ENCODE data around the gene RIMBP2.

Gene RIMBP2

DNA sequence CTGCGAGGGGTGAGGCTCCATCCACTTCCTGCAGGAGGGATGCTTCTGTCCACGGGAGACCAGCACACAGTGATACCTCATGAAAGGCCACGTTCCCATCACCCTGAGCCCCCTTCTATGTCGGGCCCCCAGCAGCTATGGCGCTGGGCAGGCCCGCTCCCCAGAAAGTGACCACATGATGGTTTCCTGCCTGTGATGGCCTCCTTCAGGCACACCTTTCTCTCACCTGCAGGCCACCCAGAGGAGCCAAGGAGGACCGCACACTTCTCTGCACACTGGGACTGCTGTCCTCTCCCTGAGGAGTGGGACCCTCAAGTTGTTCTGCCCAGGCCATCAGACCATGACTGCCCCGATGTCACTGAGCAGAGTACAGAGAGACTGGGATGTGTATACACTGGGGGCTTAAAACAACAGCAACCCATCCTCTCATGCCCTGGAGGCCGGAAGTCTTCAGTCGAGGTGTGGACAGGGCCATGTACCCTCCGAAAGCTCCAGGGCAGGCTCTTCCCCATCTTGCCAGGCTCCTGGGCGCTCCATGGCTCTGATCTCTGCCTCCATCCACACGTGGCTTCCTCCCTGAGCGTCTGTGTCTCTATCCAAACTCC is 219.5 kb downstream of the RIMBP2 start:
- no peak for DNase-seq

DNA sequence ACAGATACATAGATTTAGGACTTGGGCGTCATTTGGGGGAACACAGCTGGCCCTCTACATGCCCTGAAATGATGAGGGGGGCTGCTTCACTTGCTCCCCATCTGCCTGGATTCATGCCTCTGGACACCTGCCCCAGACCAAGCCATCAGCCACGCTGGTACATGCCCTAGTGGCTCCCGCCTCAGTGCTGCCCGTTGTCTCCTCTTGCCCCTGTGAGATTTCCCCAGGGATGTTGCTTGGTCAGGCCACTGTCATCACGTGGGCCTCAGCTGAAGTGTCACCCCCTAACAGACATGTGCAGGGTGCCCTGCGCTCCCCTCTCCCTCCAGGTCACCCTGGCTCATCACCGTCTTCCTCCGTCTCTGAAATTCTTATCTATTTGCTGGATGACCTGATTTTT is 220.9 kb downstream of the RIMBP2 start:
- no peak for DNase-seq

DNA sequence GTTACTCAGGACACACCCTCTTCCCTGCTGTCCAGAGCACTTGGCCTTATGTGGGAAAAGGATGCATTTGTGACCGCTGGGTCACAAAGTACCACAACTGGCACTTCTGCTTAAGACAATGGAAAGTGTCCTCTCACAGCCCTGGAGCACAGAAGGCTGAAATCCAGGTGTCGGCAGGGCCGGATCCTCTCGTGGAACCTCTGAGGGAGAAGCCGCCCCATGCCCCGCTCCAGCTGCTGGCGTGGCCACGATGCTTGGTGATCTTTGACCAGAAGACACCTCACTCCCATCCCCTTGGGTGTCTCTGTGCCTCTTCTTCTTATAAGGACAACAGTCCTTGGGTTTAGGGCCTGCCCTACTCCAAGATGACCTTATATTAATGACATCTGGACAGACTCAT is 221.4 kb downstream of the RIMBP2 start:
- DNase-seq, result no peak

DNA sequence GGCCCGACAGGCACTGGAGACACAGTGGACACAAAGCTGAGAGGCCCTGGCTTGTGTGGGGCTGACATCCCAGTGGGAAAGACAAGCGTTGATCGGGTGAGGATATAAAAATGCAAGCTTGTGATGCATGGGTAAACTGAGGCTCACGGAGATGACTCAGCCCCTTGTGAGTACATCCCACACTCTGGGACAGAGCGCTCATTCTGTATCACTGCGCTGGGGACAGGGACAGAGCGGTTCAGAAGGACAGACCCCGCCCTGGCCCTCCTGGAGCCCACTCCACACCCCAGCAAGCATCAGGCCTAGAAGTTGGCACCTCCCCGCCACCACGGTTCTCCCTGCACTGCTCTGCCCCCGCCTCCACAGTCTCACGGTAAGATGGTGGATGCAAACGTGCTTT is 222.1 kb downstream of the RIMBP2 start:
- DNase-seq, result no peak

DNA sequence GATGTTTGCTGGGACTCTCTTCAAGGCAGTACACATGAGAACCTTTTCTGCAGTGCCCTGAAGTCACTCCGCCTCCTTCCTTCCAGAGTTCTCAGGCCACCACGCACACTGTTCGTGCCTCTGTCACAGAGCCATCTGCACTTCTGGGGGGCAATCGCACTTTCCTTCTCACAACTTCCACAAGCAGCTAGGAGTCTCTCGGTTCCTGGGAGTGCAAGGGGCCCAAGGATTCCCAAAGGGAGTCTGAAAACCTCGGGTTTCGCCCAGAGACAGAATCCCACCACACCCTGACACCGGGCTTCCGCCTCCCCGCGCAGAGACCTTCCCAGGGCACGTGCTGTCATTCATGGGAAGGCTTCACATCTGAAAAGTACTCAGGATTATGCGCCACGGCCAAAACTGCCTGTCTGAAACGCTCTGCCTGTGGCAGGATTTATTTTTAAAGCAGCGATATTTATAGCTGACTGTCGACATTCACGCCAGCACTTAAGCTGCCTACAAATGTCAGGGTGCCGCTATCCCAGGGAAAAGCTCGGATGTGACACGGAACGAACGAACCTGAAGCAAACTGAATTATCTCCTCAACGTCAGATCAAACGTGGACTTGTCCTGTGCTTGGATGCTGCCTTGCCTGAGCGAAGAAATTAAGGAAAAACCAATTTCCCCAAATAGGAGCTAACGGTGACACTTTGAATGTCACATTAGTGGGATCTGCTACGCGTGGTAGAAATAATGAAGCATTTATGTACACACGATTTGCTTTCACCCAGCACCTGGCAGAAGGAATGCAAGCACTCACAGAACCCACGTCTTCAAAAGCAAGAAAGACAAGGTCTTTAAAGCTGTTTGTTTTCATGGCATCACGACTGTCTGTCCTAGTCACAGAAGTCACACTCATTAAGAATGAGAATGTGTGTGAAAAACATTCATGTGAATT is 224.4 kb downstream of the RIMBP2 start:
- DNase-seq, result no peak

DNA sequence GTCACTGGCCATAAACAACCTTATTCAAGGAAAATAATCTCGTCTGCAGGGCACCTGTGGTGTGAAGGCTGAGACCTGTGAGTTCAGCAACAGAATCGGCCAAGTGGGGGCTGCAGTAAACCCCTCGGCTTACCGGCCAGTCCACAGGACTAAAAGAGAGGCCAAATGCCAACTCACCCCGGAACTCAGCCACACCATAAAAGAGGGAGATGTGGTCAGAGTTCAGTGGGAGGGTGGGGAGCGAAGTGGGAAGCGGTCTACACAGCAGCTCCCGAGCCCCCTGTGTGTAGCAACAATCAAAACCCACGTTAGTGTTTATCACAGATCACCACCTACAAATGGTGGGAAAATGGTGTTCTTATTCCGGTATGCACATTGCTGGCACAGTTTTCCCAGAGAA is 225.4 kb downstream of the RIMBP2 start:
- DNase-seq, result no peak

DNA sequence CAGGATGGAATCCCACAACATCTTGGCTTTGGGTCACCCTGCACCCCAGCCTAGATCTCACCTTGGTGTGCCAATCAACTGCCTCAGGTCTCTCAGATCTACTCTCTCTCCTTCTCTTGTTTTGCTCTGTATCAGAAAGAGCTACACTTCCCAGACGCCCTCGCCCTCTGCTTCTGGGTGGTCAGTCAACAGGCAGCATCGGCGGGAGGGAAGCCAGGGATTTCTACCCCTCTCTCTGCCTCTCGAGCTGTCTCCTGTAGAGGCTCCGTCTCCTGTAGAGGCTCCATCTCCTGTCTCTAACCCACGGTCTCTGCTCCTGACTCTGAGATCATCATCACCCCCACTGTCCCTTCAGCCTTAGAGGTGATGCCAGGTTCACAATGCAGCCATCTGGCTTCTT is 226.8 kb downstream of the RIMBP2 start:
- DNase-seq, result no peak

DNA sequence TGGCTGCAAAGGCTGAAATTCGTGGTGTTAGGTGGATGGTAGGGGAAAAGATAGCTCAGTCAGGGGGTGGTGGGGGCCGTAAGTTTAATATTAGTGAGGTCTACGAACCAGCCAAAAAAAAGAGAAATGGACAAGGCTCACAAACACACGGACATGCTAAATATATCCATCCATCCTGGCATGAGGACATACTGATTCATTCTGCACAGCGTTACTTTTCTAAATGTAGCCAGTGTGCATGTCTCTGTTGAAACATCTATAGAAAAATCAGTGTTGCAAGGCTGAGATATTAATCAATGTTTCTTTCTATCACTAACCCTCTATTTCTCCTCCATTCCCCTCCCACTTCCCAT is 227.8 kb downstream of the RIMBP2 start:
- no peak for DNase-seq

DNA sequence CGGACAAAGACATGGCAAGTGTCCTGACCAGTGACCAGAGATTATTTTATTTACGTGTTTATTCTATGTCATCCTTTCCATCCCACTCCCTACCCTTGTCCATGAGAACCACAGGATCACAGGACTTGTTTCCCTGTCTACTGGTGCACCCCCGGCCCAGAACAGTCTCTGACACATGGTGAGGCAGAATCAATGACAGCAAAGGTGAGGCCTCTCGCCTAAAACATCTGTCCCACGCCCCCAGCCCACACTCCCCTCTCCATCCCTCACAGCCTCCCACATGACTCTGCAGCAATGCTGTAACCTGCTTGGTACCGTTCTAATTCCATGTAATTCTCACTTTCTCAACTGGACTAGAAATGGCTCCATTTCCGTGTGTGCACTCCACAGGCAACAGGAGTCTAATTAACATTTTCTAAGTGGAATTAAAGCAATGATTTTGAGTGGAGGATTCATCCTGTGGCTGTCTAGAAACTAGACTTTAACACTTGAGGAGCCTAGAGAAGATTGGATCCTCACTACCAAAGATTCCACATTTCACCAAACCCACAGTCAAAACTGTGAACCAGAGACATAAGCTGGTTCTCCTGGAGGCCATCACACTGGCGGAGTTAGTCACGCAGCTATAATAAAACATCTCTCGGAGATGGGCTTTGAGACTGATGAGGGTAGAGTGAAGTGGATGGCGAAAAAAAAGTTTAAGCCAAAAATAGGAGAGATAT is 228.3 kb downstream of the RIMBP2 start:
- no peak for DNase-seq

DNA sequence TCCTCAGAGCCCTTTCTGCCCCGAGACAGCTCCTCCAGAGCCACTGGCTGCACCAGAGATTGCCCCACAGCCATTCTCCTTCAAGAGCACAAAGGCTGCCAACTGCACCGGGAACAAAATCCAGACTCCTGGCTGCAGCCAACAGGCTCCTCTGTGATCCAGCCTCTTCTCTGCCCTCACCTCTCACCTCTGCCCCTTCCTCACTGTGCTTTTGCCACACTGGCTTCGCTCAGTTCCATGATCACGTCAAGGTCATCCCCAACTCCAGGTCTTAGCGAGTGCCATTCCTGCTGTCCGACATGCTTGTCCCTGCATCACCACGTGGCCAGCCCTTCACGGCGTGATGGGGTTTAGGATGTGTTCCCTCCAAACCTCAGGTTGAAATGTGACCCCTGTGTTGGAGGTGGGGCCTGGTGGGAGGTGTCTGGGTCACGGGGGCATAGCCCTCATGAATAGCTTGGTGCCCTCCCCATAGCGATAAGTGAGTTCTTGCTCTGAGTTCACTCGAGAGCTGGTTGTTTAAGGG is 229.1 kb downstream of the RIMBP2 start:
- no peak for DNase-seq

DNA sequence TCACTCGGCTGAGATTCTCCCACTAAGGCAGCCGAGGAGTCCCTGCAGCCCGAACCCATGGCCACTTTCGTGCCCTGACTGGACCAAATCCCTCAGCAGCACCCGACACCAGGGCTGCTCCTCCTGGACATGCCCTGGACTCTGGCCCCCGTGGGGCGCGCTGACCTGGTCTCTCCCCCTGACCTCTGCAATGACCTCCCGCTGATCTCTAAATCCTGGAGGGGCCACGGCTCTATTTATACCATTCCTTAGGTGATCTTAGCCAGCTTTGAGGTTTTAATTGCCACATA is 230.0 kb downstream of the RIMBP2 start:
- no peak for DNase-seq

DNA sequence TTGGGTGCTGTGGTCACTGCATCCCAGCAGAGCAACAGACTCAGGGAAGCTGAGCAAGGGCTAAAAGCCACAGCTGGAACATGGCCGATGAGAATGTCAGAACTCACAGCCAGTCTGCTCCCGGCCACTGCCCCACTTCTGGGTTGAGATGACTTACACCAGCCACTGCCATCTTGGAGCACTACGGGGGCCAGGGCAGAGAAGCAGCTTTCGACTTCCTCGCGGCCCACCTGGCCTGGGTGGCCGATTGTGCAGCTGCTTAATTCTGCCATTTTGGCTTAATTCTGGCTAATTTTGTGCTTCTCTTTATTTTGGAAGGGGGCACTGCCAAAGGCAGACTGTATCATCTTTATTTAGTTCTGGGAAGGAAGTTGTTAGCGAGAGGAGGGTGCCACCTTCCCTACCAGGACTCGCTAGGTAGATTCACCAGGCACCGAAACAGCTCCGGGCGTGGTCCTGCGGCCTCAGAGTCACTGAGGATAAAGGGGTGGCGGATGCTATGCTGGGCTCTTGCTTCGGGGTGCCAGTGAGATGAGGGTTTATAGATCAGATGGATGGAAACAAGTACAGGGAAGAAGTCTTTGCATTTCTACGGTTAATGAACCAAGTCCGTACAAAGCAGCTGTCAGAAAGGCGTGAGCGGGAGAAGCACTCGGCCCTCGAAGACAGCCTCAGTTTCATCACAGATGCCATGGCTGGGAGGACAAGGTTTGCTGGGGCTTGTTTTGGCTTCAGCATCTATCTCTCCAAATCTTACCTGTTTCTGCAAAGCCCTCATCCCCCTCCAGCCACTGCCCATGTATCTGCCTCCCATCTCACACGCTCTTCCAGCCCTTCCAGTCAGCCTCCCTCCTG is 230.6 kb downstream of the RIMBP2 start:
- no peak for DNase-seq

DNA sequence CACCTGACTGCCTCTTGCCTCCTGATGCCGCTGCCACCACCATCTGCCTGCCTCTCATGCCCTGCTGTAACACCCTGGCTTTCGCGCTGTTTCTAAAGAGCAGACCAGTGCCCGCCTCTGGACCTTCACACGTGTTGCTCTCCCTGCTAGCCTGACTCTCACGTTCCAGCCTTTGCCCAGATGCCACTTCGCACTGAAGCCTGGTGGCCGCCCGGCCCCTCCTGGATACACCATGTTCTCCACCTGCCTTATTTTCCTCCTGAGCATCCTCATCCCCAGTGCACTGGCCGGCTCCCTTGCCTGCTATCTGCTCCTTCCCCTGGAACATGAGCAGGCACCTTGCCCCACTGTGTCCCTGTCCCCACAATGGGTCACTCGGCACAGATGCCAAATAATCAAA is 231.9 kb downstream of the RIMBP2 start:
- no peak for DNase-seq

DNA sequence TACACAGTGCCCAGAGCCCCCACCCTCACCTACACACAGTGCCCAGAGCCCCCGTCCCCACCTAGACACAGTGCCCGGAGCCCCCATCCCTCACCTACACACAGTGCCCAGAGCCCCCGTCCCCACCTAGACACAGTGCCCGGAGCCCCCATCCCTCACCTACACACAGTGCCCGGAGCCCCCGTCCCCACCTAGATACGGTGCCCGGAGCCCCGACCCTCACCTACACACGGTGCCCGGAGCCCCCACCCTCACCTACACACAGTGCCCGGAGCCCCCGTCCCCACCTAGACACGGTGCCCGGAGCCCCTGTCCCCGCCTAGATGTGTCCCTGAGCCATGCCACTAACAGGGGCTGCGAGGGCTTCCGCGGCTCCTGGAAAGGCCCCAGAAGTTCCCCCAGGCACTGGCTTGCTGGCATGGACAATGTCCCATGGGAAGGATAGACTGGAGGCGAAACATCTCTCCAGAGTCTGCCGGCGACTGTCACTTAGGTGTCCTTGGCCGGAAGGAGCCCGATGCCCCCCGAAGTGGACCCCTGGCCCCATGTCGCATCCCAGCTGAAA is 232.4 kb downstream of the RIMBP2 start:
- no peak for DNase-seq

DNA sequence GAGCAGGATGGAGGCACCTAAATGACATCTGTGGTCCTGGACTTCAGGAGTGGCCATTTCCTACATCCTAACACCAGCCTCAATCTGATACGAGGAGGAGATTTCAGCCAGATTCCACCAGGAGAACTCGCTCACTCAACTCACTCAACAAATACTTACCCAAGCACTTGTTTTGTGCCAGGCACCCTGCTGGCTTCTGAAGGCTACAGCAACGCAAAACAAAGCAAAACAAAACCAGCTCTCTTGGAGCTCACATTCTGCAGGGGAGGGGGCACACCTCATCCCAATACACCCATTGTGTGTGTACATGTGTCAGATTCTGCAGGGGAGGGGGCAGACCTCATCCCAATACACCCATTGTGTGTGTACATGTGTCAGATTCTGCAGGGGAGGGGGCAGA is 233.7 kb downstream of the RIMBP2 start:
- DNase-seq, result no peak

DNA sequence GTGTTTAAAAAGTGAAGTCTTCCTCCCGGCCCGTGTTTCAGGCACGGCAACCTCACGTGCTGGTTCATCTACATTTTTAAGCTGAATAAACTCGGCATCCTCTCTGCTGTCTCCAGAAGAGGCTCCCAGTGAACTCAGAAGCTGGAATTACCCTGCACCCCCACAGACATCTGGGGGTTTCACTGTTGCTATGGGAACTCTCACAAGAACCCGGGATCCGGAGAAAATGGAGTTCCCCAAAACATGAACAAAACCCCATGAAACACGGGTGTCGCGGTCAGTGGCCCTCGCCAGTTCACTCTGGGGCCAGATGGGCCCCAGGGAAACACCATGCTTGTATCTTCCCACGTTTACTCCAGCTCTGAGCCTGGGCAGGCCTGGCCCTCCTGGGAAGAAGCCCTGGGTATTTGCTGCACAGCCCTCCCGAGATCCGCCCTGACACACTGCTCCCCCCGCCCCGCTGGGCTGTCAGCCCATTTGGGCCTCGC is 234.7 kb downstream of the RIMBP2 start:
- no peak for DNase-seq

DNA sequence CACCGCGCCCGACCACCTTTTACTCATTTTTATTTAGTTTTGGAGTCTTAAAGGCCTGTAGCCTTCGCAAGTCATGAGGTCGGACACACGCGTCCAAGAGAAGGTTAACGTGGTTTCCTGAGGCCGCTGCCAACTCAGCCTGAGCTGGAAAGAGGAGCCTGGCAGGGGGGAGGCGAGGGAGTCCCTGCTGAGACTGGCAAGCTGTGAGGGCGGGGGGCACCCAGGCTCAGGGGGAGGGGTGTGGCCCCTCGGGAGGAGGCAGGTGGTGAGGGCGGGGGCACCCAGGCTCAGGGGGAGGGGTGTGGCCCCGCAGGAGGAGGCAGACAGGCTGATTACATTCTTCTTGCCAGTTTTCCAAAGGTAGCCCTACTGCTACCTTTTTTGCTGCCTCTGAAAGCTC is 235.2 kb downstream of the RIMBP2 start:
- DNase-seq, result no peak

DNA sequence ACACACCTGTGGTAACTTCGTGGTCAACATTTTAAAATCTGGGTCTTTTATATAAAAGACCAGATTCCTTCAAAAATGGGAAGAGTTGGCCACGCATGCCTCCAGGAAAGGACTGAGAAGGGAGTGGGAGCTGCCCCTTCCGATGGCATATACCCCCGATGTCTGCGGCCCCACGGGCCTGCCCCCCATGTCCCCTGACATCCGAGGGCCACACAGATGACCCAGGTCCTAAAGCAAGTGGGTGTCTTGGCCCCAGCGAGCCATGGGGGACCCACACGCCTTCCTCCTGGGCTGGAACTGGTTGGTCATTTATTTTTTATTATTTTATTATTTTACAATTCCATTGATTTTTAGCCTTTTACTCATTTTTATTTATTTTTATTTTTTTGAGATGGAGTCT is 235.9 kb downstream of the RIMBP2 start:
- no peak for DNase-seq

DNA sequence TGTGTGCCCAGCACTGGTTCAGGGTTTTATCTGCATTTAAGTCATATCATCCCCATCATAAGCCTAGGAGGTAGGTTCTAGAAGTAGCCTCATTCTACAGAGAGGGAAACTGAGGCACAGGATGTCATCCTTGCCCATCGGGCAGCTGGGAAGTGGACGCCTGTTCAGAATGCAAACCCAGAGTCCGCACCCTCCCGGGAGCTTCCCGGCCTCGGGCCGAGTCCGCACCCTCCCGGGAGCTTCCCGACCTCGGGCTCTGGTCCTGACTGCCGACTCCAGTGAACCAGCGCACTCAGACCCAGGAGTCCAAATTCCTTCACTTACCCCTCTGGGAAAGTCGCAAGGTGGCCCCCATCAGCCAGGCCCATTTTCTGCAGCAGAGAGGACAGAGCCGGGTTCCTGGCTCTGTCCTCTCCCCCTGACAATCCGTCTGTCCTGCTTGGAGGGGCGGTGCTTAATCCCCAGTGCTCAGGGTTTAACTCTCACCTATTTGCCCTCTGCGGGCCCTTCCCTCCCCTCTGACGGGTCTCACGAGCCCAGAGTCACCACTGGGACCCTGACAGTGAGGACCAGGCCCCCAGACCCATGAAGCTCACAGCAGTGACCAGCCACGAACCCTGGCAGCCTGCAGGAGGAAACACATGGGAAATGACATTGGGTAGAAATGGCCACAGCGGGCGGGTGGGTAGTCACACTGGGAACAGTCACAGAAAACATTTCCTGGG is 236.5 kb downstream of the RIMBP2 start:
- DNase-seq, result no peak

DNA sequence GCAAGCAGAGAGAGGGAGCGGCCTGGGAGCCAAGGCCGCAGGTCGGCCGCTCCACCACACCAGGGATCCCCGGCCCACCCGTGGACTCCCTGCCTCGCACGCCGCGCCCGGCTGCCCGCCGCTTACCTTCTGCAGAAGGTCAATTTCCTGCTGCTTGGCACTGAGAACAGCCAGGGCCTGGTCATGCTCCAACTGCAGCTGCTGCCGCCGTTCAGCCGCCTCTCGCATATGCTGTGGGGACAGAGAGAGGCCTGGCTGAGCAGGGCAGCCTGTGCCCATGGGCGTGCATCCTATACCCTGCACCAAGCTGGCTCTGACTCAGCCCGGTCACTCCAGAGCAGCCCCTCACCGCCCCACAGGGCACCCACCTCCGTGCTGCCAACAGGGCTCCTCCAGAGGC is 237.3 kb downstream of the RIMBP2 start:
- DNase-seq, result no peak

DNA sequence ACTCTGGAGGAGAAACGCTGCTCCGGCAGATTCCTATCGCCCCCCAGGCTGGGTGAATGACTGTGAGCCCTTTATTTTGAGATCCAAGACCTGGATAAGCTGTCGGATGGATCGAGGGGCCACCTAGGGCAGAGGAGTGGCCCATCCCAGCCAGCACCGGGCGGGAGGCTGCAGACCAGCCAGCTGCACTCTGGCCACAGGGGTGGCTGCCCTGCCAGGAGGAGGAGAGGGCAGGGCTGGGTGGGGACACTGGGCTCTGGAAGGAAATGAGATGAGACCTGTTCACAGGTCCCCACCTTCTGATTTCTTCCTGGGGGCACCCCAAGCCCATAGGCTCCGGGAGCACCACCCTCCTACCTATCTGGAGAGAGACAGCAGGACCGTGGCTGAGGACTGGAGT is 238.4 kb downstream of the RIMBP2 start:
- no peak for DNase-seq

DNA sequence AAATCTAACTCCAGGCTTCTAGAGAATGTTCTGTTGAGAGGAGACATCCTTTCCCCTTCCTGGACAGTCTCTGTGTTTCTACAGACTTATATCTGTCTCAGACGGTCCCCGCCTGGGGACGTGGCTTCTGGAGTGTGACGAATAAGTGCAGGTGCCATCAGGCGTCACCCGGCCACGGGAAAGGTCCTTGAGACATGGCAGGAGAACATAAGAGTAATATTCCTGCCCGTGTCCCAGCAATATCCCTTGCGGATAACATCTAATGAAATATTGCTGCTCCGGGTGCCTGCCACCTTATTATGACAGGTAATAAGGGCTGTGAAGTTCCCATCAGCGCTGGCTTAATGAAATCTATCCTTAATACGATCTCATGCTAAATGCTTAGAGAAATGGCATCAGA is 238.8 kb downstream of the RIMBP2 start:
- DNase-seq, result no peak
